Measurements from ENCODE around the gene CAMK2G.

DNA sequence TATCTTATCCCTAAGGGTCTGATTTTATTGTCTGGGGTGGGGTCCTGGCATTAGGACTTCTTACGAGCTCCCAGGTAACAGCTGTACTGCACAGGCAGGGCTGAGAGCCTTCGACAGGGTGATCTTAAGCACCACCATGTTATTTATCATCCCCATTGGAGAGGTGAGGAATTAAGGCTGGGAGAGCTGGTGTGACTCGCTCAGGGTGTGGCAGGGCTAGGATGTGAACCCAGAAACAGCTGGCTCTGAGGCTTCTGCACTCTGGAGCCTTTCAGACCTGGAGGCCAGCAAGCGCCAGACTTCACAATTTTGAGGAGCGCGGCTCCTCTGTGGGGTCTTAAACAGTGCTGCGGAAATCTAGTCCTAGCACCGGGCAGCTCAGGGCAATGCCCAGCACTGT lies 35.5 kb downstream of the CAMK2G start:
- TF ChIP-seq, protein P1, sequence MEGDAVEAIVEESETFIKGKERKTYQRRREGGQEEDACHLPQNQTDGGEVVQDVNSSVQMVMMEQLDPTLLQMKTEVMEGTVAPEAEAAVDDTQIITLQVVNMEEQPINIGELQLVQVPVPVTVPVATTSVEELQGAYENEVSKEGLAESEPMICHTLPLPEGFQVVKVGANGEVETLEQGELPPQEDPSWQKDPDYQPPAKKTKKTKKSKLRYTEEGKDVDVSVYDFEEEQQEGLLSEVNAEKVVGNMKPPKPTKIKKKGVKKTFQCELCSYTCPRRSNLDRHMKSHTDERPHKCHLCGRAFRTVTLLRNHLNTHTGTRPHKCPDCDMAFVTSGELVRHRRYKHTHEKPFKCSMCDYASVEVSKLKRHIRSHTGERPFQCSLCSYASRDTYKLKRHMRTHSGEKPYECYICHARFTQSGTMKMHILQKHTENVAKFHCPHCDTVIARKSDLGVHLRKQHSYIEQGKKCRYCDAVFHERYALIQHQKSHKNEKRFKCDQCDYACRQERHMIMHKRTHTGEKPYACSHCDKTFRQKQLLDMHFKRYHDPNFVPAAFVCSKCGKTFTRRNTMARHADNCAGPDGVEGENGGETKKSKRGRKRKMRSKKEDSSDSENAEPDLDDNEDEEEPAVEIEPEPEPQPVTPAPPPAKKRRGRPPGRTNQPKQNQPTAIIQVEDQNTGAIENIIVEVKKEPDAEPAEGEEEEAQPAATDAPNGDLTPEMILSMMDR (IDR thresholded peaks at IDR 0.05), result no peak
- no peak for TF ChIP-seq POLR2A (IDR thresholded peaks at IDR 0.05)
- TF ChIP-seq POLR2AphosphoS5 (IDR thresholded peaks at IDR 0.05), result no peak
